Esophagus (tissue), 2 donors: ENCODE measurements around the gene LTB4R2. TPM values are rescaled to one million over a fixed set of nuclear protein-coding genes. Genes with fewer than 3 reads are reported as not detected.

Source experiments
- H3K27ac ChIP-seq, 2 donors: one replicate each; pipeline ENCODE4 v1.5.1; 2013; ENCODE audit warnings: low read depth in 2 of 2, mild to moderate bottlenecking in 2 of 2, inconsistent platforms in 1 of 2, low read length in 1 of 2, moderate library complexity in 1 of 2
- H3K27me3 ChIP-seq, 2 donors: one replicate each; pipeline ENCODE4 v1.6.1; 2013; ENCODE audit warnings: low read length in 2 of 2, control low read depth in 1 of 2, mild to moderate bottlenecking in 1 of 2; ENCODE audit not compliant: insufficient read depth in 2 of 2, control insufficient read depth in 1 of 2
- H3K36me3 ChIP-seq, 2 donors: one replicate each; pipeline ENCODE4 v1.6.1; 2013; ENCODE audit warnings: low read length in 1 of 2; ENCODE audit not compliant: control insufficient read depth in 2 of 2, insufficient read depth in 2 of 2
- H3K4me1 ChIP-seq, 2 donors: one replicate each; pipeline ENCODE4 v1.6.1; 2013; ENCODE audit warnings: low read length in 1 of 2; ENCODE audit not compliant: control insufficient read depth in 2 of 2, insufficient read depth in 2 of 2
- H3K4me3 ChIP-seq, 2 donors: one replicate each; pipeline ENCODE4 v1.5.1; 2013; ENCODE audit warnings: low read length in 2 of 2, mild to moderate bottlenecking in 2 of 2, low read depth in 1 of 2, moderate library complexity in 1 of 2
- H3K9me3 ChIP-seq, 2 donors: one replicate each; pipeline ENCODE4 v1.6.1; 2013; ENCODE audit warnings: mild to moderate bottlenecking in 2 of 2, low read depth in 1 of 2, low read length in 1 of 2, moderate library complexity in 1 of 2; ENCODE audit not compliant: control insufficient read depth in 2 of 2, insufficient read depth in 1 of 2
- WGBS, 2 donors: extraction: QIAGEN DNeasy Blood & Tissue Kit; methylation state at CpG; one replicate each; pipeline ENCODE4 v1.1.7; 2013; 5-methylcytosine and 5-hydroxymethylcytosine counted together
- polyA plus RNA-seq, 2 donors: library from polyadenylated mRNA; stranded (reverse); fragments of 200-250 nt; gene quantifications; one replicate each; pipeline ENCODE4 v1.2.3, GENCODE V29; 2013
- donor health status: healthy with polysubstance abuse.
- donor health status: Bipolar disorder and iron deficiency.

LTB4R2 gene
- polyA plus RNA-seq, 2 donors: 11.6 to 30.4 TPM

- H3K4me3 ChIP-seq: no peak overlapping the region
- WGBS, 2 donors: 42 to 57% methylated on average over 18 of the region's 18 CpGs
- H3K27me3 ChIP-seq: no peaks in the 10 kb centered on the region
- no peaks in the 10 kb centered on the region for H3K9me3 ChIP-seq
- H3K36me3 ChIP-seq: no peaks in the 10 kb centered on the region
- H3K4me1 ChIP-seq: peaks cover 11 to 34% of the 10 kb centered on the region in 2 donors
- H3K27ac ChIP-seq: peak overlapping the region; percentile 46 to 93
These were observed 6.6 kb downstream of the LTB4R2 start for GRCh38 chr14:24316597-24316950.

GRCh38 chr14:24317141-24317928, 7.4 kb downstream of the LTB4R2 start:
- Histone ChIP-seq H3K4me3 (no peak overlapping the region), H3K9me3 (no peaks in the 10 kb centered on the region), H3K27me3 (no peaks in the 10 kb centered on the region), H3K4me1 (peaks cover 11 to 30% of the 10 kb centered on the region in 2 donors), H3K36me3 (no peaks in the 10 kb centered on the region), H3K27ac (peak overlapping the region in 1 of 2 donors; percentile 93)
- WGBS, 2 donors: 71 to 82% methylated on average over 3 of the region's 3 CpGs

- Histone ChIP-seq H3K27me3 (no peaks in the 10 kb centered on the region), H3K4me1 (peaks cover 4 to 9% of the 10 kb centered on the region in 2 donors), H3K4me3 (no peak overlapping the region), H3K36me3 (no peaks in the 10 kb centered on the region), H3K9me3 (no peaks in the 10 kb centered on the region), H3K27ac (no peak overlapping the region)
- WGBS, 2 donors: 86 to 89% methylated on average over 14 of the region's 14 CpGs
These were observed 11.5 kb downstream of the LTB4R2 start for GRCh38 chr14:24321212-24321975.

GRCh38 chr14:24322672-24323071, 12.7 kb downstream of the LTB4R2 start:
- no peaks in the 10 kb centered on the region for H3K27me3 ChIP-seq
- no peak overlapping the region for H3K27ac ChIP-seq
- H3K4me1 ChIP-seq: peaks cover 0 to 4% of the 10 kb centered on the region in 2 donors
- H3K4me3 ChIP-seq: no peak overlapping the region
- no peaks in the 10 kb centered on the region for H3K9me3 ChIP-seq
- no peaks in the 10 kb centered on the region for H3K36me3 ChIP-seq
- 74 to 79% methylated on average over 10 of the region's 10 CpGs for WGBS, 2 donors

- no peaks in the 10 kb centered on the region for H3K27me3 ChIP-seq
- no peak overlapping the region for H3K27ac ChIP-seq
- peaks cover 0 to 4% of the 10 kb centered on the region in 2 donors for H3K4me1 ChIP-seq
- 54 to 66% methylated on average over 3 of the region's 3 CpGs for WGBS, 2 donors
- no peak overlapping the region for H3K4me3 ChIP-seq
- no peaks in the 10 kb centered on the region for H3K9me3 ChIP-seq
- H3K36me3 ChIP-seq: no peaks in the 10 kb centered on the region
These were observed 13.4 kb downstream of the LTB4R2 start for GRCh38 chr14:24323341-24323740.

- H3K9me3 ChIP-seq: no peaks in the 10 kb centered on the region
- no peaks in the 10 kb centered on the region for H3K36me3 ChIP-seq
- peaks cover 0 to 4% of the 10 kb centered on the region in 2 donors for H3K4me1 ChIP-seq
- no peaks in the 10 kb centered on the region for H3K27me3 ChIP-seq
- WGBS, 2 donors: 74 to 81% methylated on average over 6 of the region's 6 CpGs
- no peak overlapping the region for H3K4me3 ChIP-seq
- no peak overlapping the region for H3K27ac ChIP-seq
These were observed 14.1 kb downstream of the LTB4R2 start for GRCh38 chr14:24324024-24324423.

GRCh38 chr14:24325041-24325530, 15.1 kb downstream of the LTB4R2 start:
- Histone ChIP-seq H3K9me3 (no peaks in the 10 kb centered on the region), H3K36me3 (no peaks in the 10 kb centered on the region), H3K27me3 (no peaks in the 10 kb centered on the region), H3K4me3 (no peak overlapping the region), H3K4me1 (peaks cover 0 to 4% of the 10 kb centered on the region in 2 donors), H3K27ac (no peak overlapping the region)
- WGBS, 2 donors: 73 to 81% methylated on average over 5 of the region's 5 CpGs

- Histone ChIP-seq H3K36me3 (no peaks in the 10 kb centered on the region), H3K4me3 (no peak overlapping the region), H3K4me1 (peaks cover 0 to 4% of the 10 kb centered on the region in 2 donors), H3K27me3 (no peaks in the 10 kb centered on the region), H3K27ac (no peak overlapping the region), H3K9me3 (no peaks in the 10 kb centered on the region)
- 80 to 85% methylated on average over 9 of the region's 9 CpGs for WGBS, 2 donors
These were observed 16.0 kb downstream of the LTB4R2 start for GRCh38 chr14:24325963-24326362.

GRCh38 chr14:24327303-24327702, 17.4 kb downstream of the LTB4R2 start:
- Histone ChIP-seq H3K27ac (peak overlapping the region in 1 of 2 donors; percentile 7), H3K4me1 (peaks cover 0 to 9% of the 10 kb centered on the region in 2 donors), H3K9me3 (no peaks in the 10 kb centered on the region), H3K36me3 (no peaks in the 10 kb centered on the region), H3K27me3 (no peaks in the 10 kb centered on the region), H3K4me3 (no peak overlapping the region)
- 84 to 87% methylated on average over 2 of the region's 2 CpGs for WGBS, 2 donors
